AG10803 (cell line): ENCODE measurements around the gene CLBA1.

ENCODE experiments used
- DNase-seq: peaks from one replicate; pipeline ENCODE4 v3.0.0; 2010; ENCODE audit warnings: low read depth
- H3K4me3 ChIP-seq: 2 replicates; pipeline ENCODE4 v1.5.1; 2011; ENCODE audit warnings: mild to moderate bottlenecking, low read length, control low read depth
- CTCF ChIP-seq: conservative IDR thresholded peaks from 2 replicates; pipeline ENCODE4 v1.5.1; 2011; ENCODE audit warnings: mild to moderate bottlenecking, low read length, control low read depth, inconsistent platforms

Gene CLBA1

DNA sequence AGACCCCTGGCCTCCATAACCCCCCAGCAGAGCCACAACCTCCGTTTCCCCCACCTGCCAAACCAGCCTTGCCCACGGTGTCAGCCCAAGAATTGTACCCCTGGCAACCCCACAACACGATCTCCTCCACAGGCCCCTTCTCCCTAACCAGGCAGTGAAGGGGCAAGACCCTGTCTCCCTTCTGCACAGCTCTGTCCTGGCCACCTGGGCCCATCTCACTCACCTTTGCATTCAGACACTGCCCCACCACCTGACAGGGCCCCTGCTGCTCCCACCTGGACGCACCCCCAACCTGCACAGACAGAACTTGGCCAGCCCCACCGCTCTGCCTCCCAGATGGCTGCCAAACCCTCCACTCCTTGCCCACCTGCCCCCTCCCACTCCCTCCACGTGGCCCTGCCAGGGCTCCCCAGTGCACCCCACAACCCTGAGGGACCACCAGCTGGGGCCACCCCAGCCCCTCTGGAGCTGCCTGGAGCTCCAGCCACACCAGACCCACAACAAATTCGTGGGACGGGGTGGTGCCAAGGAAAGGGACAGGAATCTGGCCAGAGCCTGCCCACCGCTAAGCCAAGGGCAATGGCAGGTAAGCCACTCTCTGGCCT lies 19.2 kb upstream of the CLBA1 start:
- DNase-seq = no peak
- no peak overlapping the region for H3K4me3 ChIP-seq
- no peak for TF ChIP-seq CTCF

DNA sequence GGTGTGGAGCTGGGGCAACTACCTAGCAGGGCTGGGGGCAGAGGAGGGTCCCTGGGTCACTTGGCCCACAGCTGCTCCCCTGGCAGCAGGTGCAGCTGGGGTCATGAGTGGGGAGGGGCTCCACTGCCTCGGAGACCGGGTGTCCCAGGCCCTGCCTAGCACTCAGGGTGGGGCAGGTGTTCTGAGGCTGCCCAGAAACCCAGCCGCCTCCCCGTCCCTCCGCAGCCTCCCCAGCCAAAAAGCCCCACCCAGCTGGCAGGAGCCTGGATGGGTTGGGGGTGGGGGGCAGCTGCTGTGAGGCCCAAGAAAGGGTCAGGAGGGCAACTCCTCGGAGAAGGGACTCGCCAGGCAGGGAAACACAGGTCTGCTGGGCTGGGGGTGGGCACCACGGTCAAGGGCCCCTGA lies 18.6 kb upstream of the CLBA1 start:
- no peak overlapping the region for H3K4me3 ChIP-seq
- no peak for DNase-seq
- no peak for TF ChIP-seq CTCF

- peak; percentile 24 for DNase-seq
- TF ChIP-seq CTCF = no peak
- H3K4me3 ChIP-seq = peak overlapping the region; percentile 82
Observed at GRCh38 chr14:104967386-104968152, 18.0 kb upstream of the CLBA1 start.

- peak; percentile 38 for DNase-seq
- TF ChIP-seq CTCF = no peak
- peak overlapping the region; percentile 82 for H3K4me3 ChIP-seq
Observed at GRCh38 chr14:104968153-104968527, 17.4 kb upstream of the CLBA1 start.

GRCh38 chr14:104968541-104969401 lies 16.8 kb upstream of the CLBA1 start:
- peak overlapping the region; percentile 82 for H3K4me3 ChIP-seq
- TF ChIP-seq CTCF = no peak
- peak; percentile 40 for DNase-seq

- H3K4me3 ChIP-seq = peak overlapping the region; percentile 82
- DNase-seq = no peak
- no peak for TF ChIP-seq CTCF
Observed at GRCh38 chr14:104969741-104970230, 15.8 kb upstream of the CLBA1 start.
